Endothelial cell of umbilical vein (primary cell): ENCODE measurements around the gene C1orf116. TPM values are rescaled to one million over a fixed set of nuclear protein-coding genes. Genes with fewer than 3 reads are reported as not detected.

Experiments used
- BruUV-seq: library from RNA; stranded (reverse); fragments of 400-500 nt; replicated peaks from 2 replicates; lab custom pipeline; 2021; lab: Mats Ljungman, UMichigan
- CTCF ChIA-PET: fragments of 300-600, 350-600 bp; sonication (Branson Sonifier 250); formaldehyde crosslinking; loops from one replicate; lab custom pipeline; 2021; ENCODE audit warnings: antibody characterized with exemption, inconsistent platforms; lab: Charles Lee
- POLR2A ChIA-PET: fragments of 300-600, 350-600 bp; sonication (Branson Sonifier 250); formaldehyde crosslinking; loops from one replicate; lab custom pipeline; 2021; ENCODE audit warnings: antibody characterized with exemption, inconsistent platforms; lab: Charles Lee
- DNase-seq: peaks from one replicate; pipeline ENCODE4 v3.0.0-alpha.2; 2011; ENCODE audit warnings: low read depth, low spot score
- FAIRE-seq: peaks from 2 replicates; lab custom pipeline; 2011; peaks lifted over from hg19 to GRCh38; lab: Jason Lieb, UNC
- H2AFZ ChIP-seq: 2 replicates; pipeline ENCODE4 v1.6.0; 2012; ENCODE audit warnings: low read depth, low read length, control low read depth, inconsistent platforms
- H3K27ac ChIP-seq: 2 replicates; pipeline ENCODE4 v1.5.1; 2011; ENCODE audit warnings: low read depth, mild to moderate bottlenecking, control low read depth, low read length, moderate library complexity; ENCODE audit not compliant: insufficient read depth
- H3K27me3 ChIP-seq, 2 experiments: 2 replicates each; pipeline versions ENCODE4 v1.6.0 to v1.6.1; 2011; ENCODE audit warnings: low read length in 2 of 2, mixed read lengths in 1 of 2; ENCODE audit not compliant: control insufficient read depth in 2 of 2, insufficient read depth in 2 of 2
- H3K36me3 ChIP-seq, 2 experiments: 2 replicates in 1 of 2; 3 replicates in 1 of 2; pipeline ENCODE4 v1.5.1; 2011; ENCODE audit warnings: low read length in 2 of 2, mild to moderate bottlenecking in 1 of 2, moderate library complexity in 1 of 2; ENCODE audit not compliant: control insufficient read depth in 2 of 2, insufficient read depth in 2 of 2; ENCODE audit errors: extremely low read depth in 1 of 2
- H3K4me1 ChIP-seq: 3 replicates; pipeline ENCODE4 v1.5.1; 2011; ENCODE audit warnings: mild to moderate bottlenecking, low read length; ENCODE audit not compliant: control insufficient read depth, insufficient read depth; ENCODE audit errors: extremely low read depth
- H3K4me2 ChIP-seq: 2 replicates; pipeline ENCODE4 v1.6.1; 2011; ENCODE audit warnings: low read length, control low read depth, mixed read lengths; ENCODE audit not compliant: insufficient read depth
- H3K4me3 ChIP-seq, 3 experiments: fragments of 200-600 bp in 1 of 3; sonication (generic), shearing (Covaris generic) in 1 of 3; replicated peaks in 1 of 3; 2 replicates each; pipeline ENCODE4 v1.5.1; 2011 to 2016; ENCODE audit warnings: control low read depth in 3 of 3, low read length in 3 of 3, mild to moderate bottlenecking in 2 of 3, inconsistent platforms in 1 of 3, low read depth in 1 of 3, moderate library complexity in 1 of 3; ENCODE audit not compliant: insufficient read depth in 1 of 3
- H3K79me2 ChIP-seq: 2 replicates; pipeline ENCODE4 v1.6.0; 2012; ENCODE audit warnings: low read length, inconsistent platforms; ENCODE audit not compliant: control insufficient read depth, insufficient read depth
- H3K9ac ChIP-seq: replicated peaks from 2 replicates; pipeline ENCODE3; 2011; ENCODE audit warnings: low read length, control low read depth; ENCODE audit not compliant: insufficient read depth; ENCODE audit errors: extremely low read depth
- H3K9me1 ChIP-seq: replicated peaks from 3 replicates; pipeline ENCODE4 v1.6.0; 2011; ENCODE audit warnings: mild to moderate bottlenecking, low read length; ENCODE audit not compliant: control insufficient read depth, insufficient read depth; ENCODE audit errors: extremely low read depth
- H3K9me3 ChIP-seq: replicated peaks from 2 replicates; pipeline ENCODE4 v1.5.1; 2012; ENCODE audit warnings: low read length, inconsistent platforms; ENCODE audit not compliant: control insufficient read depth, insufficient read depth
- H4K20me1 ChIP-seq: replicated peaks from 2 replicates; pipeline ENCODE3; 2011; ENCODE audit warnings: mild to moderate bottlenecking, low read length; ENCODE audit not compliant: control insufficient read depth, insufficient read depth; ENCODE audit errors: extremely low read depth
- CTCF ChIP-seq, 2 donors: IDR thresholded peaks; 1 replicate in 1 of 2; 2 replicates in 1 of 2; pipeline ENCODE4 v1.5.1; 2011; ENCODE audit warnings: low read length in 2 of 2, mild to moderate bottlenecking in 2 of 2, moderate library complexity in 2 of 2, control low read depth in 1 of 2, inconsistent platforms in 1 of 2, low read depth in 1 of 2; ENCODE audit not compliant: insufficient read depth in 1 of 2; ENCODE audit errors: extremely low read depth in 1 of 2
- EZH2 ChIP-seq: IDR thresholded peaks from 2 replicates; pipeline ENCODE4 v1.6.1; 2012; ENCODE audit warnings: borderline replicate concordance, low read depth, mild to moderate bottlenecking, moderate library complexity, low read length, inconsistent platforms; ENCODE audit not compliant: severe bottlenecking
- FOS ChIP-seq: IDR thresholded peaks from 2 replicates; pipeline ENCODE4 v1.6.1; 2011; ENCODE audit warnings: mild to moderate bottlenecking, low read length, moderate library complexity, borderline replicate concordance; ENCODE audit not compliant: insufficient read depth
- GATA2 ChIP-seq: IDR thresholded peaks from 2 replicates; pipeline ENCODE4 v1.7.0; 2011; ENCODE audit warnings: low read depth, mild to moderate bottlenecking, moderate library complexity, mixed read lengths, low read length; ENCODE audit not compliant: insufficient read length, insufficient read depth
- JUN ChIP-seq: IDR thresholded peaks from 2 replicates; pipeline ENCODE4 v1.6.1; 2011; ENCODE audit warnings: borderline replicate concordance, low read depth; ENCODE audit not compliant: insufficient read length, insufficient read depth
- MYC ChIP-seq: IDR thresholded peaks from one replicate; pipeline ENCODE4 v1.6.1; 2011; ENCODE audit warnings: mild to moderate bottlenecking, low read depth, low read length
- POLR2A ChIP-seq: IDR thresholded peaks from 2 replicates; pipeline ENCODE4 v1.6.1; 2012; ENCODE audit warnings: low read depth, mild to moderate bottlenecking, control low read depth, low read length
- POLR2AphosphoS5 ChIP-seq: IDR thresholded peaks from 2 replicates; pipeline ENCODE4 v1.6.1; 2012; ENCODE audit warnings: low read depth, mild to moderate bottlenecking, control low read depth, low read length, moderate library complexity; ENCODE audit not compliant: insufficient read depth
- dilution Hi-C: fragments of 300-500 bp; cut with MboI; formaldehyde crosslinking; loops from one replicate; pipeline ENCODE4 v1.15.0; 2019; ENCODE audit warnings: low sequenced_read_pairs; ENCODE audit not compliant: extremely low pct_ligation_motif_present
- intact Hi-C: fragments of 100-400 bp; cut with micrococcal nuclease; formaldehyde crosslinking; loops from one replicate; pipeline ENCODE4 v1.10.0; 2022
- polyA plus RNA-seq, 4 experiments: library from polyadenylated mRNA; depleted of rRNA in 3 of 4; stranded (reverse) in 3 of 4; unstranded in 1 of 4; fragments of >200 nt; gene quantifications; 2 replicates each; pipeline versions ENCODE4 v1.2.1 to v1.2.3, GENCODE V29; 2011 to 2012; ENCODE audit warnings: missing spikeins in 1 of 4
- total RNA-seq: library from RNA; stranded (reverse); gene quantifications from 2 replicates; pipeline ENCODE4 v1.2.3, GENCODE V29; 2021
- TF ChIP-seq, protein P1 (sequence below): IDR thresholded peaks from 2 replicates; pipeline ENCODE4 v1.6.1; 2011; ENCODE audit not compliant: insufficient read depth, insufficient read length

C1orf116 gene
- total and polyA plus RNA-seq, 2 donors (not counting 3 experiments of a cell fraction or from before 2014, with no cell fraction given): 0.07 TPM; not detected in 1

DNA sequence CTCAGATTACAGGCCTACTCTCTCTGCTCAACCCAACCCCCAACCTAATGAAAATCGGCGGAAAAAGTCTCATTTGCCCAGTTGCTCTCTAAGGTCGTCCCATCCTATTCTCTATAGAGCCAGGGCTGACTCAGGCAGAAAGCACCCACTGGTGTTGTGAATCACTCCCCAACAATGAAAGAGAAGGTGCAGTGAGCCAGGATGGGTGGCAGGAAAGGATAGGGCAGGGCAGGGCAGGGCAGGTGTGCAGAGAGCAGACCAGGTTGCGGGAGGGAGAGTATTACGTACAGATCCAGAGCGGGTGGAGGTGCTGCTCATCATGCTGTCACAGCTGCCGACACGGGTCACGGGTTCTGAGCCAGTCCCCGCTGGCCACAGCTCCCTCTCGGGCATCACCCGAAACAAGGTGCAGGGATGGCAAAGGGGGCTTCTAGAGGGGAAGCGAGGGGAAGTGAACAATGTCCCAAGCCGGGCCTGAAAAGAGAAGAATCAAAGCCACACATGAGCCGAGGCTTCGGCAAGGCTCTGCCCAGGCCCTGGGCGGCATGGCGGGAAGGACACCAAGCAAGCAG is 5.3 kb downstream of the C1orf116 start:
- no TSS peak for BruUV-seq
- Histone ChIP-seq H3K9me1 (no peaks in the 10 kb centered on the region), H3K4me2 (no peak overlapping the region), H4K20me1 (no peaks in the 10 kb centered on the region), H3K9me3 (no peaks in the 10 kb centered on the region), H3K27ac (no peak overlapping the region), H3K4me1 (no peaks in the 10 kb centered on the region), H3K36me3 (no peaks in the 10 kb centered on the region), H3K79me2 (no peaks in the 10 kb centered on the region), H2AFZ (no peak overlapping the region), H3K27me3 (peaks cover 3 to 11% of the 10 kb centered on the region in 2 experiments), H3K4me3 (no peak overlapping the region), H3K9ac (no peak overlapping the region)
- dilution Hi-C loops (no loop called here), intact Hi-C loops (no loop called here)
- FAIRE-seq (no peak), DNase-seq (no peak)
- ChIA-PET CTCF (interaction anchor here (1.4 kb wide), 1 partner anchor 23 kb away, joined by 3 read pairs; no protein-coding TSS in a partner anchor), POLR2A (no interaction called here)
- no peak for TF ChIP-seq EZH2
- TF ChIP-seq, protein P1, sequence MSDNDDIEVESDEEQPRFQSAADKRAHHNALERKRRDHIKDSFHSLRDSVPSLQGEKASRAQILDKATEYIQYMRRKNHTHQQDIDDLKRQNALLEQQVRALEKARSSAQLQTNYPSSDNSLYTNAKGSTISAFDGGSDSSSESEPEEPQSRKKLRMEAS: no peak
- TF ChIP-seq FOS: no peak
- no peak for TF ChIP-seq GATA2
- no peak for TF ChIP-seq JUN
- no peak for TF ChIP-seq CTCF (IDR thresholded peaks at IDR 0.05; ENCODE audit: extremely low read depth in 1 of 2, insufficient read depth in 1 of 2, low read depth in 1 of 2, low read length in 2 of 2)
- TF ChIP-seq POLR2AphosphoS5: no peak
- no peak for TF ChIP-seq POLR2A
- TF ChIP-seq MYC: no peak
